ENCODE results near the gene ARHGAP26.

ARHGAP26 gene

DNA sequence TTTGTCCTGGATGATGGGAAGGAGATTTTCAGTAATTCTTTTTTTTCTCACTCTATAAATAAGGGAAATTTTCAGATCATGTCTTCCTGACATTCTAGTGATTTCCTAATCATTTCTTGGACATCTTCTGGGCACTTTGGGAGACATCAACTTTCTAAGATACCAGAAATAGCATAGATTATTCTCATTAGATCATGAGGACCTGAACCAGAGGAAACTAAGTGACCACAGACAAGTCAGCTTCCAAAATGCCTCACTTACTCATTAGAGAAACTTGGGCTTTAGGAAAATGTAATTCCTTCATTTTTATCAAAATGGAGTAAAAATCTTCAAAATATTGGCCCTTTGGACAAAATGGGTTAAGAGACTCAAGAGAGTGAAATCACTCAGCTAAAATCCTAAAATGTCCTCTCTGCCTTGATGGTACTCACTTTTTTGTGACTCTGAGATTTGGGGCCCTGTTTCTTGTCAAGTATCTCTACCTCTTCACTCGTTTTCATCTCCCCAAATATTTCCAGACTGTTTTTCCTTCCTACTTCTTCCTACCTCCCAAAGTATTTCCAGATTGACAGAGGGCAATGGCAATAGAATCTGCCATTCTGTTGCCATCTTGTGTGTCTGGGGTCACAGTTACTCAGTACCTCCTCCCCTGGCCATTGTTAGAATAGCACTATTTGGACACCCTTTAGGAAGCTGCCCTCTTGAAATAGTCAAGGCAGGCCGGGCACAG is 438.8 kb downstream of the ARHGAP26 start:
- no peak for DNase-seq (ENCODE audit: low spot score)

DNA sequence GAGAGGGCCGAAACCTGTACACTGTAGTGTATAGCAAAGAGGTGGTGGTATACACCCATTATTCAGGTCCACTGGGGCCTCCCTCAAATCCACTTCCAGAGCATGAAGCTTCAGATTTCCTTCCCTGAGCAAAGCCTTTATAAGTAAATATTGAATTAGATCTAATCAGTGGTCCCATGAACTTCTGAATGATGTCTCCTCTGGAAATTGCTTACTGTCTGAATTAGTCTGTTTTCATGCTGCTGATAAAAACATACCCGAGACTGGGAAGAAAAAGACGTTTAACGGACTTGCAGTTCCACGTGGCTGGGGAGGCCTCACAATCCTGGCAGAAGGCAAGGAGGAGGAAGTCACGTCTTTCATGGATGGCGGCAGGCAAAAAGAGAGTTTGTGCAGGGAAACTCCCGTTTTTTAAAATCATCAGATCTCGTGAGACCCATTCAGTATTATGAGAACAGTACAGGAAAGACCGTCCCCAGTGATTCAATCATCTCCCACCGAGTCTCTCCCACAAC is 439.8 kb downstream of the ARHGAP26 start:
- no peak for DNase-seq (ENCODE audit: low spot score)

GRCh38 chr5:143210576-143210975 is 440.4 kb downstream of the ARHGAP26 start:
- DNase-seq (ENCODE audit: low spot score), result no peak

DNA sequence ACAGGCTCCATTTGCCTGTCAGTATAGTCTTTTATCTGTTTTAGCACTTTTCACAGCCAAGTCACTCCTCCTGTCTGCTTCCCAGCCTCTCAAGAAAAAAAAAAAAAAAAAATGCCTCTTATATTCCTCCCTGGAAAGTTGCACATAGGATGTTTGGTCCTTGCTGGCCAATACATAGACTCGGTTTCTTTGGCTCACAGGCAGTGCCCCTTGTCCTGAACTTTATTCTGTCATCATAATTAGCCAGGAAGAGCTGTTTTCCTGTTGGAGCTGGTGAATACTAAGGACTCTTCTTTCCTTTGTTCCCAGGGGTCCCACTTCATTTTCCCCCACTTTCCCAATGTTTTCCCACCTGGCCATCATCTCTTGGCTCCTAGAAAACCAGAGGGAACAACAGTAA is 442.1 kb downstream of the ARHGAP26 start:
- no peak for DNase-seq (ENCODE audit: low spot score)

GRCh38 chr5:143213231-143213850 is 443.2 kb downstream of the ARHGAP26 start:
- no peak for DNase-seq (ENCODE audit: low spot score)

GRCh38 chr5:143213851-143214363 is 443.7 kb downstream of the ARHGAP26 start:
- DNase-seq (ENCODE audit: low spot score), result no peak

DNA sequence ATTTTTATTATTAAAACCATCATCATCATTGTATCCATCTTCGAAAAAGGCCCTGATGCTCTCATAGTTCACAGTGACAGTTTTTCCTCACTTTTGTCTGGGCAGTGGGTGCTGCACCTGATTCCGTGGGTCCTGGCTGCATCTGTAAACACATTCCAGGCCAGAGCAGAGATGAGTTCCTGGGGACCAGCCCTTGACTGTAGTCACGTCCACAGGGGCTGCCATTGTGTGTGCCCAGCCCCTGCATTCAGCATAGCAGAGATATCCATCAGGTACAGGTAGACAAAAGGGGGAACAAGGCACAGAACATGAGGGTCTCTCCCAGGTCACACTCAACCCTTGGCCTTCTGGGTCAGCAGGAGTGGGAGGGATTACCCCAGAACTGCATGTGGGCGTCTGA is 444.3 kb downstream of the ARHGAP26 start:
- DNase-seq (ENCODE audit: low spot score), result no peak

GRCh38 chr5:143214890-143215289 is 444.7 kb downstream of the ARHGAP26 start:
- no peak for DNase-seq (ENCODE audit: low spot score)

DNA sequence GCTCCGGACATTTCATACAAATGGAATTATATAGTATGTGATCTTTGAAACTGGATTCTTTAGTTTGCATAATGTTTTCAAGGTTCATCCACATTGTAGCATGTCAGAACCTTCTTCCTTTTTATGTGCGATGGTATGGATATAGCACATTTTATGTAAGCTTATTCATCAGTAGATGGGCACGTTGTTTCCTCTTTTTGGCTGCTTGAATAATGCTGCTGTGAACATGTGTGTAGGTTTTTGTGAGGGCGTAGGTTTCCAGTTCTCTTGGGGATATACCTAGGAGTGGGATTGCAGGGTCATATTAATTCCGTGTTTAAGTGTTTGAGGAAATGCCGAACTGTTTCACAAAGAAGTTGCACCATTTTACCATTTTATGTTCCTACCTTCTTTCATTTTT is 445.5 kb downstream of the ARHGAP26 start:
- no peak for DNase-seq (ENCODE audit: low spot score)

DNA sequence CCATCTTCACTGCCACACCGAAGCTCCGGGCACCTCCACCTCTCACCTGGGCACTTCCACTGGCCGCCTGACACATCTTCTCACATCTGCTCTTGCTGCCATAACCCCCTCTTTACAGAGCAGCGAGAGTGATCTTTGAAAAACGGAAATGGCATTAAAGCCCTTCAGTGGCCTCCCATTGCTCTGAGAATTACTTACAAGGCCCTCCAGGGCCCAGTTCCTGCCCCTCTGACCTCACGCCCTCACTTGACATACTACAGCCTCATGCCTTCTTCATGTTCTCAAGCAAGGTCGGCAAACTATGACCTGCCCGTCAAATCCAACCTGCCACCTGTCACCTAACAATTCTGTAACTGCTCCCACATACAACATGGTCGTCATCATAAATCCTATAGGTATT is 446.0 kb downstream of the ARHGAP26 start:
- no peak for DNase-seq (ENCODE audit: low spot score)

DNA sequence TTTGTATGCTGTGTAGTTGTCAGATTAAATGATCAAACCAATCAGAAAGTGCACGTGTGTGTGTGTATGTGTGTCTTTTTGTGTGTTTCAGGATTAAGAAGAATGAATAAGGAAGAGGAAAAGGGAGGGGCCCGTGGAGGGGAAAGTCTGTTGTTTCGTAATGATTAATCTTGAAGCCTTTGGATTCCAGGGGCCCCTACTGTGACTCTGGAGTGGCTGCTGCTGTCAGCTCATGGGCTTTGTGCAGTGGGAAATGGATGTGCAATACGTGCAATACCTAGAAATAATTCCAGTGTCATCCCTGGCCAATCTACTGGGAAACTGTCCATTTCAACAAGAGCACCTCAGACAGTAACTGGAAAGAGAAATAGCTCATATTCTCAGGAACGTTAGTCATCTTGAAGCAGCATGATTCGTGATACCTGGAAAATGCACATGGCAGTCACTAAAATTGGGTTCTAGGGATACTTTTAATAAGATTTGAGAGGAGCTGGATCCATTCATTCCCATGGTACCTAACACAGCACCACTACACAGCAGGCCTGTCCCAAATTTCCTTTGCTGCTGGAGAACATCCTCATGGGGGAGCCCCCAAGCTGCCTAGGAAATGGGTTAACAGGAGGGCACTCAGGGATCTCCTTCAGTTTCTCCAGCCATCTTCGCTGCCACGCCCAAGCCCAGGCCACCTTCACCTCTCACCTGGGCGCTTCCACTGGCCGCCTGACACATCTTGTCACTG is 447.1 kb downstream of the ARHGAP26 start:
- no peak for DNase-seq (ENCODE audit: low spot score)

GRCh38 chr5:143217804-143218160 is 447.6 kb downstream of the ARHGAP26 start:
- no peak for DNase-seq (ENCODE audit: low spot score)

- no peak for DNase-seq (ENCODE audit: low spot score)
Observed at GRCh38 chr5:143218517-143219170, 448.5 kb downstream of the ARHGAP26 start.

DNA sequence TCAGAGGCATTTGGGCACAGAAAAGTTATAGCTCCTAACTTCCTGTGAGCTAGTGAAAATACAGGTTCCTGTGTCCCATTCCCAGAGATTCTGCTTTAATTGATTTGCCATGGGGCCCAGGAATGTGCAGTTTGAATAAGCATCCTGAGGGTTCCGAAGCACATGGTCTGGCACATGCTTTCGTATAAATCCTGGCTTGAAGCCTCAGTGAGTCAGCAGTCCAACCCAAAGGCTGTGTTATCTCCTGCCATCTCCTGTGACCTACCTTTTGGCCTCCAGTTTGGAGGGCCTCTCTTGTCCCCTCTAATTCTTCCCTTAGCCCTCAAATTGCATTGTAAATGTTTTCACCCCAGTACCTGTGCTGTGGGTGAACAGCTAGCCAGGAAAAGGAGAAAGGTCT is 449.5 kb downstream of the ARHGAP26 start:
- DNase-seq (ENCODE audit: low spot score), result no peak

- DNase-seq (ENCODE audit: low spot score), result no peak
Observed at GRCh38 chr5:143220748-143221251, 450.6 kb downstream of the ARHGAP26 start.

- DNase-seq (ENCODE audit: low spot score), result no peak
Observed at GRCh38 chr5:143222287-143223231, 452.4 kb downstream of the ARHGAP26 start.

DNA sequence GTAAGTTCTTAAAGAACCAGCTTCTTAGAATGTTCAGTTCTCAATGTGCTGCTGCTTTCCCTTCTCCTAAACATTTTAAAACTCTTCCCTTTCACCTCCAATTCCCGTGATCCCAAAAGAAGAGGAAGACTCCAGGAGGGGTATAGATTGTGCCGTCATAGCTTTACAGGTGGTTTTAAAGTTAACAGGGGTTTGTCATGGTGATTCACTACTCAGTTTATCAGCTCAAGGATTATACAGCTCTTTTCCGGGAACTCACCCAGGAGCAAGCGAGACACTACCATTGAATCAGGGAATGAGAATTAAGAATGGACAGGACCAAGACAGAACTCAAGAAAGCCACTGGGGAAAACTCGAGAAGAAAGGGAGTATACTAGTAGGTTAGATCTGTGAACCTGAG is 454.5 kb downstream of the ARHGAP26 start:
- no peak for DNase-seq (ENCODE audit: low spot score)

DNA sequence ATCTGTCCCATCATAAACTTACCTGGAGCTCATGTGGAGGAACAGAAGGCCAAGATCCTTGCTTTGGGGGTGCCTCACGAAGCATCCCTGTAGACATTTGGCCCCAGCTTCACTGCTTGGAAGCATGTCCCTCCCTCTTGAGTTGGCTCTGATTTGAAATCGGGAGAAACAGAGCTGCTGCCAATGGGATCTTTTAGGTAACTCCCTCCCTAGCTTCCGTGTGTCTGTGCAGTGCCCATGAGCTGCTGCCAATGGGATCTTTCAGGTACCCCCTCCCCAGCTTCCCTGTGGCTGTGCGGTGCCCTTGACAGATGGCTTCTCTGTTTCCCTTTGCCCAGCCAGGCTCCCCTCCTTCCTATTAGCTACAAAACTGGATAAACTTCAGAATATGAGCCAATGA is 455.3 kb downstream of the ARHGAP26 start:
- DNase-seq (ENCODE audit: low spot score), result no peak

GRCh38 chr5:143226361-143226760 is 456.2 kb downstream of the ARHGAP26 start:
- no peak for DNase-seq (ENCODE audit: low spot score)

GRCh38 chr5:143226872-143227271 is 456.7 kb downstream of the ARHGAP26 start:
- DNase-seq (ENCODE audit: low spot score), result no peak

- DNase-seq (ENCODE audit: low spot score), result no peak
Observed at GRCh38 chr5:143227301-143227700, 457.1 kb downstream of the ARHGAP26 start.
